ENCODE measurements around the gene ZDHHC3. TPM values are rescaled to one million over a fixed set of nuclear protein-coding genes. Genes with fewer than 3 reads are reported as not detected.

ZDHHC3 gene
- total RNA-seq, 2 donors from 2014 or later: 64.6 to 91.7 TPM

GRCh38 chr3:44909063-44909462 lies 66.9 kb downstream of the ZDHHC3 start:
- Histone ChIP-seq H3K36me3 (no peaks in the 10 kb centered on the region), H3K4me3 (no peak overlapping the region), H3K27ac (no peak overlapping the region), H3K9me3 (no peaks in the 10 kb centered on the region), H3K4me1 (replicated peaks) (no peaks in the 10 kb centered on the region), H3K27me3 (replicated peaks; ENCODE audit: insufficient read depth) (peaks cover 3% of the 10 kb centered on the region)
- intact Hi-C loops (cut with DNase I): no loop called here
- no peak for DNase-seq (ENCODE audit: low spot score)
- no peak for TF ChIP-seq POLR2A (IDR thresholded peaks at IDR 0.05)
- TF ChIP-seq, protein P1, sequence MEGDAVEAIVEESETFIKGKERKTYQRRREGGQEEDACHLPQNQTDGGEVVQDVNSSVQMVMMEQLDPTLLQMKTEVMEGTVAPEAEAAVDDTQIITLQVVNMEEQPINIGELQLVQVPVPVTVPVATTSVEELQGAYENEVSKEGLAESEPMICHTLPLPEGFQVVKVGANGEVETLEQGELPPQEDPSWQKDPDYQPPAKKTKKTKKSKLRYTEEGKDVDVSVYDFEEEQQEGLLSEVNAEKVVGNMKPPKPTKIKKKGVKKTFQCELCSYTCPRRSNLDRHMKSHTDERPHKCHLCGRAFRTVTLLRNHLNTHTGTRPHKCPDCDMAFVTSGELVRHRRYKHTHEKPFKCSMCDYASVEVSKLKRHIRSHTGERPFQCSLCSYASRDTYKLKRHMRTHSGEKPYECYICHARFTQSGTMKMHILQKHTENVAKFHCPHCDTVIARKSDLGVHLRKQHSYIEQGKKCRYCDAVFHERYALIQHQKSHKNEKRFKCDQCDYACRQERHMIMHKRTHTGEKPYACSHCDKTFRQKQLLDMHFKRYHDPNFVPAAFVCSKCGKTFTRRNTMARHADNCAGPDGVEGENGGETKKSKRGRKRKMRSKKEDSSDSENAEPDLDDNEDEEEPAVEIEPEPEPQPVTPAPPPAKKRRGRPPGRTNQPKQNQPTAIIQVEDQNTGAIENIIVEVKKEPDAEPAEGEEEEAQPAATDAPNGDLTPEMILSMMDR (IDR thresholded peaks at IDR 0.05): no peak
- TF ChIP-seq POLR2AphosphoS5 (IDR thresholded peaks at IDR 0.05): no peak
- WGBS: 11% methylated on average over 2 of the region's 2 CpGs

GRCh38 chr3:44907612-44908011 lies 68.4 kb downstream of the ZDHHC3 start:
- no peaks in the 10 kb centered on the region for H3K9me3 ChIP-seq
- no peak overlapping the region for H3K4me3 ChIP-seq
- no peak overlapping the region for H3K27ac ChIP-seq
- WGBS: 58% methylated on average over 4 of the region's 4 CpGs
- TF ChIP-seq POLR2AphosphoS5 (IDR thresholded peaks at IDR 0.05) (no peak), POLR2A (IDR thresholded peaks at IDR 0.05) (no peak)
- TF ChIP-seq, protein P1 (IDR thresholded peaks at IDR 0.05): no peak
- intact Hi-C loops (cut with DNase I): no loop called here
- no peak for DNase-seq (ENCODE audit: low spot score)
- H3K4me1 ChIP-seq (replicated peaks): no peaks in the 10 kb centered on the region
- peaks cover 3% of the 10 kb centered on the region for H3K27me3 ChIP-seq (replicated peaks; ENCODE audit: insufficient read depth)
- H3K36me3 ChIP-seq: no peaks in the 10 kb centered on the region

GRCh38 chr3:44906997-44907396 lies 69.0 kb downstream of the ZDHHC3 start:
- 82% methylated on average over 4 of the region's 4 CpGs for WGBS
- H3K27me3 ChIP-seq (replicated peaks; ENCODE audit: insufficient read depth): peaks cover 3% of the 10 kb centered on the region
- H3K27ac ChIP-seq: no peak overlapping the region
- no peak overlapping the region for H3K4me3 ChIP-seq
- H3K4me1 ChIP-seq (replicated peaks): no peaks in the 10 kb centered on the region
- H3K9me3 ChIP-seq: no peaks in the 10 kb centered on the region
- DNase-seq (ENCODE audit: low spot score): no peak
- no peaks in the 10 kb centered on the region for H3K36me3 ChIP-seq
- intact Hi-C loops (cut with DNase I): no loop called here
- no peak for TF ChIP-seq POLR2A (IDR thresholded peaks at IDR 0.05)
- no peak for TF ChIP-seq POLR2AphosphoS5 (IDR thresholded peaks at IDR 0.05)
- TF ChIP-seq, protein P1 (IDR thresholded peaks at IDR 0.05): no peak

GRCh38 chr3:44905446-44906157 lies 70.4 kb downstream of the ZDHHC3 start:
- intact Hi-C loops (cut with DNase I): no loop called here
- H3K4me1 ChIP-seq (replicated peaks): no peaks in the 10 kb centered on the region
- H3K27ac ChIP-seq: no peak overlapping the region
- H3K4me3 ChIP-seq: no peak overlapping the region
- 65% methylated on average over 3 of the region's 3 CpGs for WGBS
- TF ChIP-seq POLR2AphosphoS5 (IDR thresholded peaks at IDR 0.05): no peak
- no peak for TF ChIP-seq POLR2A (IDR thresholded peaks at IDR 0.05)
- TF ChIP-seq, protein P1 (IDR thresholded peaks at IDR 0.05): no peak
- no peaks in the 10 kb centered on the region for H3K36me3 ChIP-seq
- no peak for DNase-seq (ENCODE audit: low spot score)
- H3K9me3 ChIP-seq: no peaks in the 10 kb centered on the region
- H3K27me3 ChIP-seq (replicated peaks; ENCODE audit: insufficient read depth): no peaks in the 10 kb centered on the region

DNA sequence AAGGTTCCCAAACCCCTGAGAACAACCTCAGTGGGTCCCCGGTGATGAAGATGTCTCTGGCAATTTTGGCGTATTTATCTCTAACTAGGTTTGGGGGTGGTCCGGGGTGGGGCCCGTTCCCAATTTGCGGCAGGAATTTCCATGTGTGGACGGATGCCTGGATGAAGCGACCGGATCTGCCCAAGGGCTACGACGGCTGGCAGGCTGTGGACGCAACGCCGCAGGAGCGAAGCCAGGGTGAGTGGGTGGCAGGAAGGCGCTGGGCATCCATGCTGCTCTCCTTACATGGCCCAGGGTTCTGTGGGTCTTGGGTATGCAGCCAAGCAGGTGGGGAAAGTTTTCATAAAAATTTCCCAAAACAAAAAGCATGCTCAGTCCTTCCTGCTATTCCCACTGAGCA lies 72.2 kb downstream of the ZDHHC3 start:
- Histone ChIP-seq H3K4me3 (no peak overlapping the region), H3K27ac (no peak overlapping the region), H3K36me3 (no peaks in the 10 kb centered on the region), H3K27me3 (replicated peaks; ENCODE audit: insufficient read depth) (no peaks in the 10 kb centered on the region), H3K9me3 (no peaks in the 10 kb centered on the region), H3K4me1 (replicated peaks) (no peaks in the 10 kb centered on the region)
- TF ChIP-seq, protein P1 (IDR thresholded peaks at IDR 0.05): no peak
- no peak for TF ChIP-seq POLR2A (IDR thresholded peaks at IDR 0.05)
- no peak for TF ChIP-seq POLR2AphosphoS5 (IDR thresholded peaks at IDR 0.05)
- no peak for DNase-seq (ENCODE audit: low spot score)
- intact Hi-C loops (cut with DNase I): no loop called here
- 83% methylated on average over 15 of the region's 15 CpGs for WGBS
